CD1c-positive myeloid dendritic cell (primary cell): Measurements from ENCODE around the gene ZBBX.

Experiments
- DNase-seq: peaks from one replicate; pipeline ENCODE4 v3.0.0-alpha.2; 2016; ENCODE audit errors: extremely low spot score

Gene ZBBX

DNA sequence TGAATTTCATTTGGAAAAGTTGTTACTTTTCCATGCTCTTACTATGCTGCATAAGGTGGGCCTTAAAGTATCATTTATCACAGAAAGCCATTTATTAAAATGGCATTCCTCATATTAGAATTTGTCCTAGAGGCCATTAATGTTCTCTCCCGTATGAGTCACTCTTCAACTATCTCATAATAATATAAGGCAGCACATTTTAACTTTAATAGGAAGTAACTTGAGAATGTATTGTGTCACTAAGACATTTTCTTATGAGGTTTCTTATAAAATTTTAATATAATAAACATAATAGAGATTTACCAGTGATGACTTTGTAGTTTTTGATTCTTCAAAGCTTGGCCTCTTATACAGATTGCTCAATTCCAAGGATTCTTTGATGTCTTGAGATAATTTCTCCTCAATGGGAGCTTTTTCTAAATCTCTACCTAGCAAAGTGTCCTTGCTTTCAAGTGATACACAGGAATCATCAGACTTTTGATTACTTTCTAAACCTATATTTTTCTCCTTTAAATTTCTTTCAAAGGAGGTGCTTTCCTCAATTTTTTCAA is 74.7 kb downstream of the ZBBX start:
- no peak for DNase-seq

DNA sequence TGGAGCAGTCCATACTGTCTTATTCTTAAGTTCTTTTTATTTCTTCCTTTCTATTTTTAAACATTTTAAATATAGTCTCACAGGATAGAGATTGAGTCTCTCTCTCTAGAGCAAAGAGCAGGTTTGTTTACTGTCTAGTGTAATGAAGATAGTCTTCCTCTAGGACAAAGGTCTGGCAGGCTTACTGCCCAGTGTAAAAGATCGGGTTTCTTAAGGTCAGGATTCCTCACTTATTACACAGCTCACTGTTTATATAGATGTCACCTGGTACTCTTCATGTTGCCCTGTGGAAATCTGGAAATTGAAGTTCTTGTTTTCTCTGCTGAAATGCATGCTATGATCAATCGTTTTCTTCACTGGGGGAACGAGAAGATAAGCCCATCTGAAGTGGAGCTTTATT is 76.0 kb downstream of the ZBBX start:
- DNase-seq = no peak

DNA sequence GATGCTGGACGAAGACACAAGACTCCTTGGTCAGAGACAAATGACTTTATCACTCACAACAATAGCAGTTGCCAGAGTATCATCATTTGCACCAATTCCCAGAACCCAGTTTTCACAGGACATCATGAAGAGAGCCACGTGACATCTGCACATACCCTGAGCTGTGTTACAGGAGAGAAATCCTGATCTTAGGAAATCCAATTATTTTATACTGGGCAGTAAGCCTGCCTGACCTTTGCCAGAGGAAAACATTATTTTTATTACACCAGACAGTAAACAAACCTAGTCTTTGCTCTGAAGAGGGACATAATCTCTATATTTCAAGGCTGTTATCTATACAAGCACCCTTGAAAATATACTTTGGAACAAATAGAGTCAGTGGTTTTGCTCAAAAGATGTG is 77.4 kb downstream of the ZBBX start:
- DNase-seq = no peak

DNA sequence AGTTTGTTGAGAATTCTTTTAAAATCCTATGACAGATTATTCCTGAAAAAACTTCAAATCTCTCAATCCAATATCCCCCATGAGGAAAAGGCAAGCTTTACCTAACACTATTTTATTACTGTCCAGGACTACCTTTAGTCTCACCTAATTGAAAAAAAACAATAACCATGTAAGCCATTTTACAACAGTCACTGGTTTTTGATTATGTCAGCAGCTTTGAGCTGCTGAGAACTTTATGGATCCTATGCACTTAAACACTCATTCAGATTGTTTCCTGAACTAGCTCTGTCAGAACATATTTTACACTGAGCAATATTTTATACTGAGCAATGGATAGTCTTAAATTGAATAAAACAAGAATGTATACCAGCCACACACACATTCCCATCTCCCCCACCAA is 79.9 kb downstream of the ZBBX start:
- no peak for DNase-seq

DNA sequence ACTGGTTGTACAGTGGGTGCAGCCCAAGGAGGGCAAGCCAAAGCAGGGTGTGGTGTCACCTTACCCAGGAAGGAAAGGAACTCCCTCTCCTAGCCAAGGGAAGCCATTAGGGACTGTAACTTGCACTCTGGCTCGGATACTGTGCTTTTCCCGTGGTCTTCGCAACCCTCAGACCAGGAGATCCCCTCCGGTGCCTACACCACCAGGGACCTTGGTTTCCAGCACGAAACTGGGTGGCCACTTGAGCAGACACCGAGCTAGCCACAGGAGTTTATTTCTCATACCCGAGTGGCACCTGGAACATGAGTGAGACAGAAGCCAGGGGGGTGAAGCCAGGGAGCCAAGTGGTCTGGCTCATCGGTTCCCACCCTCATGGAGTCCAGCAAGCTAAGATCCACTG is 90.7 kb downstream of the ZBBX start:
- DNase-seq = no peak

DNA sequence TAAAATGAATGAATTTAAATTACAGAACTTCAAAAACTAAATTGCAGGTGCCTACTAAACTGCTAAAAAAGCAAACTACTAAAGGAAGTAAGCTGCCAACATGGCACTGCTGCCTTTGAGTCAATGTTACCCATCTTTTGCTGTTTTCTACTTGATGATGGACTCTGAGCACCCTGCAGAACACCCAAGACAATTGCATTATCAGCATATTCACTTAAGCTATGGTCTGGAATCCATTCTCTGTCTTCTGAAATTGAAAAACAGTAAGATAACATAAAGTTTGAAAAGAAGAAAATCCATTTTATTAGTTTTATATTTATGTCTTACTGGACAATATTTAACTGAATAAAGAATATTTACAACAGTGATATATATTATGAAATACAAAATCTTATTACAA is 91.4 kb downstream of the ZBBX start:
- no peak for DNase-seq

DNA sequence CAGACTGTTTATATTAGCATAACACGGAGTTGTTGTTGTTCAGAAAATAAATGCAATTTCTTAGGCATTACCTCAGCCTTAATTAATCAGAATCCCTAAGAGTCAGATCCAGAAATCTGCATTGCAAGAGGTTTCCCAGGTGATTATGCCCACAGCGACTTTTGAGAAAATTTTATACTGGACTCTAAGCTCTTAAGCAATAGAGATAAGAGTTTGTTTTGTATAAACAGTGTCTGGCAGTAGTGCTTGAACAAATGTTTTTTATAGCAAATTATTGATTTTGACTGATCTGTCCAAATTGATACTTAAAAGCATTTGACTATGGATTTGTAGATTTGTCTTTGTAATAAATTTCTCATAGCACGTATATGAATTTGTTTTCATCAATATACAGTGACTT is 92.8 kb downstream of the ZBBX start:
- no peak for DNase-seq

DNA sequence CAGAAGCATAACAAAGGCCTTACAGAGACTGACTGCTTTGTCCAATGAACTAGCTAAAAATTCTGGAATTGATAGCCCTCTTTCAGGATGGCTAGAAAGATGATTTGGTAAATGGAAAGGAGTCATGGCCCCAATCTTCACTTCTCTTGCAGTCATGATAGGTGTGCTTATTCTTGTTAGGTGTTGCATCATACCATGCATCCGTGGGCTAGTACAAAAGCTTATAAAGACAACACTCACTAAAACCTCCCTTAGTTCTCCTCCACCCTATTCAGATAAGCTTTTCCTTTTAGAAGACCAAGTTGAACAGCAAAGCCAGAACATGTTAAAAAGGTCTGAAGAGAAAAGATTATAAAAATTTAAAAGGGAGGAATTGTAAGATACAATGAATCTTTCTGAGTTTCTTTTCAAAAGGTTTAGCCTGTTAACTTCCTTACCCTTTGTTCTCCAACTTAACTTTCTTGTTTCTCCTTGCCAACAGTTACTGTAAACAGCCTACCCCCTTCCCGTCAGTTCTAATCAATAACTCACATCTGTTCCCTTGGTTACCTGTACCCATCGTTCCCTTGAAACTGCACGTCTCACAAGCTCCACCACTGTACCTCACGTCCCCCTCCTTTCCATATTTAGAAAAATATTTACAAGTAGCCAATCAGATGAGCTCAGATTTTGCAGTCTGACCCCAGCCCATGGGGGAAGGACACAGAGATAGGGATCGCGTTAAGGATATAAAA is 105.8 kb downstream of the ZBBX start:
- DNase-seq = no peak

DNA sequence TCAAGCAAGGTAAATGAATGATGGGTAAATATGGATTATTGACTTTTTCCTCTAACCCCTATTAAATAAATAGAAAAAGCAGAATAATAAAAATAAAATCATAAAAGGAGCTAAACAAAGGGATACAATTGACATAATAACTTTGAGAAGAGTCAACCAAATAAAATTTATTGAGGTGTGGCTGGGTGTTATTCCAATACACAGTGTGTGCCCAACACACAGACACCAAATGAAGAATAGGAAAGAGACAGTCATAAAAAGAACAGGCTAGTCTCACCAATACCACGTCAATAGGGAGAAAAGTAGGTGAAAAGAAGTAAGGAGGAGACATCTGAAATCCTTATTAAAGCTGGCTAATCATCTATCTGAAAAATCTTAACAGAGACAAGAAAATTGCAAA is 127.1 kb downstream of the ZBBX start:
- no peak for DNase-seq

DNA sequence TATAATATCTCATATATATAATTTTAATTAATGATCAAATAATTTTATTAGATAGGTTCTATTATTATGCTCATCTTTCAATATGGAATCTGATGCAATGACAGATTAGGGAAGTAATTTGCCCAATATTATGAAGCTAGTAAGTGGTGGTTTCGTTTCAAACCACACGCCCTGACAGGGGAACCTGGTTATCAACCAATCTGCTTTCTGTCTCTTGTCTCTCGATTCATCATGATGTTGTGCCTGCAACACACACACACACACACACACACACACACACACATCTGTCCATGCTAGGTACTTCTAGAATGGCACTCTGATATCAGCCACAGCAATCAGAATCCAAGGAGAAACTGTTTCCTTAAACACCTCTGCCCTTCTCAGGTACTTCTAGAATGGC is 128.4 kb downstream of the ZBBX start:
- DNase-seq = no peak

DNA sequence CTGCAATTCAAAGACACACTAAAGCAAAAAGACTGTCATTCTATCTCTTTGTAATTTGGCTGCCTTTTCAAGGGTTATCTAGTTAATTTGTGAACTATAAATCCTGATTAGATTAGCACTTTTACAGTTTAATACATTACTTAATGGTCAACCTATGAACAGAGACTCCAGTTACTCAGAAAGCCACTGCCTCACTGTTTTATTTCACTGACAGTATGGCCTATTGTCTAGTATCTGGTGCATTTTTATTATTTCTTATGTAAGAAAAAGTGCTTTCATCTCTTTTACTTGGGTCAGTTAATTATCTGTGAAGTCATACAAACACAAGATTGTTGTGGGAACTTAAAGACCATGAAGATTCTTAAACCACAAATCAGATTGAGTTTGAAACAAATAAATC is 133.8 kb downstream of the ZBBX start:
- DNase-seq = no peak

DNA sequence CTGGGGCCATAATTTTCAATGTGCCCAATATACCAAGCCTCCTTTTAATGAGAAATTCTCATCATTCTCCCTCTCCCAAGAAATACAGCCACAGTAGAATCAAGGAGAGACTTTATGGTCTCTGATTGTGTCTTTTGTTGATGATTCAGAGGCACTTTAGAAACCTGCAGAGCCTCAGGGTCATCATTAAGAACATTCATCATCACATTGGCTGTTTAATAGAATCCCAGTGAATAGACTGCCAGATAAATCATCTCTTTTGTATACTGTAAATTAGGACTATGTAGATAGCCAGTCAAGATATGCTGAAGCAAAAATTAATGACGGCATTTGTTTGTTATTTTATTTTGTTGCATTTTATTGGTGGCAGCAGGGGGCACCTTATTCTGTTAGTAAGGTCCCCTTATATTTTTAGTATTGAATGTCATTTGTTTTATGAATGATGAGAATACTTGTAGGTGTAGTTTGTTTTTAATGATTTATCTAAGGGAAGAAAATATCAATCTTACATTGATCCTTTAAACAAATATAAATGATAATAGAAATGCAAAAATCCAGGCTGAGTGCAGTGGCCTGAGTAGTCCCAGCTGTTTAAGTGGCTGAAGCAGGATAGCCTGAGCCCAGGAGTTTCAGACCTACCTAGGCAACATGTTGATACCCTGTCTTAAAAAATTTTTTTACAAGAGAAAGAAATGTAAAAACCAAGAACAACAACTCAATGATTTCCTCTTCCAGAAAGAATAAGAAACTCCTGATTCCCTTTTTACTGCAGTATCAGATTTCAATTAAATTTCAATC is 138.8 kb downstream of the ZBBX start:
- no peak for DNase-seq

DNA sequence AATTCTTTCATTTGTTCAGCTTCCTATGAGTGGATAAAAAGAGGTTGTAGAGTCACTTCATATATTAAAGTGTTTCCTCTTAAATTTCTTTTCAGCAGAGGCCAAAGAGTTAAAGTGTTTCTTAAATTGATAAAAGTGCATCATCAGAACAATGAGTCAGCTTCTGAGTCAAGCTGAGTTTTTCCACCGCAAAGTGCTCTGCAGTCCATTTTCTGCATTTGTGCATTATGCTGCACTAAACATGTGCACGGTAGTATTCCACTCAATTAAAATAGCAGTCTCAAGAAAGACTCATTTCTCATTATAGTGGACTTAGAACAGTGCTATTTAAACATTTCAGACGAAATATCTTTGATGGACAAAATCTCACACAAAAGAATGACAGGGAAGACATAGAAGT is 152.0 kb downstream of the ZBBX start:
- DNase-seq = no peak

DNA sequence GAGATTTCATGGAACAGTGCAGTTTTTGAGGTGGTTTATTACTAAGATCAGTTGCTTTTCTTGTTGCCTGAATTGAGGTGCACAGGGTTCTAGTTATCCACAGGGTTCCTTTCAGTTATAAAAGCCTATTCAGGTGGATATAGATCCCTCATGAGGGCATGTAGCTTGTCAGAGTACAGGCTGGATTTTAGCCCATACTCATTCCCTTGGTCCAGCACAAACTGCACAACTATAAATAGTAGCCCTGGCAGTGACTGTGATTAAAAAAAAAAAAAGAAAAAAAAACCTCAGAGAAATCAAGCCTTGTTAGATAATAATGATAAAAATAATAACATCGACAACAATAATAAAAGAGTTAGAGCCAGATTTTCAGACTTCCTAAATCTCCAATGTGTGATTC is 154.3 kb downstream of the ZBBX start:
- DNase-seq = no peak

DNA sequence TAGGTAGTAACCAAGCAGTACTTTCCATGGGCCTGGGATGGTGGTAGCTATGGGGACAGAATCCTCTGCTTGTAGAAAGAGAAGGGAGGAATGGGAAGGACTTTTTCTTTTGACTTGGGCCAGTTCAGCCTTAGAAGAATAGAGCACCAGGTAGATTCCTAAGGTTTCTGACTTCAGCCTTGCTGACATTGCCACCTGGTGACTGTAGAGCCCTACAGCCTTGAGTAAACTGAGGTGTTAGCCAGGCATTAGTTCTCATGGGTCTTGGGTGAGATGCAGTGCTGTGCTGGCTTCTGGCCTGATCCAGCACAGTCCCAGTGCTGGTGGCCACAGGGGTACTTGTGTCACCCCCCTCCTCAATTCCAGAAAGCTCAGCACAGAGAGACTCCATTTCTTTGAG is 171.1 kb downstream of the ZBBX start:
- DNase-seq = no peak

DNA sequence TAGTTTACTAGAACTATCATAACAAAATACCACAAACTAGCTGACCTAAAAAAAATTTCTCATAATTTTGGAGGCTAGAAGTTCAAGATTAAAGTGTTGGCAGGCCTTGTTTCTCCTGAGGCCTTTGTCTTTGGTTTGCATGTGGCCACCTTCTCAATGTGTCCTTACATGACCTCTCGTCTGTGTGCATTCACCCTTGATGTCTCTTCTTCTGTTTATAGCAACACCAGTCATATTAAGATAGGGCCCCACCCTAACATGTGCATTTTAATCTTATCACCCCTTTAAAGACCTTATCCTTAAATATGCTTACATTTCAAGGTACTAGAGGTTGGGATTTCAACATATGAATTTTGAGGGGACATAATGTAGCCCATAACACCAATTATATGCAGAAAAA is 177.0 kb downstream of the ZBBX start:
- DNase-seq = no peak

DNA sequence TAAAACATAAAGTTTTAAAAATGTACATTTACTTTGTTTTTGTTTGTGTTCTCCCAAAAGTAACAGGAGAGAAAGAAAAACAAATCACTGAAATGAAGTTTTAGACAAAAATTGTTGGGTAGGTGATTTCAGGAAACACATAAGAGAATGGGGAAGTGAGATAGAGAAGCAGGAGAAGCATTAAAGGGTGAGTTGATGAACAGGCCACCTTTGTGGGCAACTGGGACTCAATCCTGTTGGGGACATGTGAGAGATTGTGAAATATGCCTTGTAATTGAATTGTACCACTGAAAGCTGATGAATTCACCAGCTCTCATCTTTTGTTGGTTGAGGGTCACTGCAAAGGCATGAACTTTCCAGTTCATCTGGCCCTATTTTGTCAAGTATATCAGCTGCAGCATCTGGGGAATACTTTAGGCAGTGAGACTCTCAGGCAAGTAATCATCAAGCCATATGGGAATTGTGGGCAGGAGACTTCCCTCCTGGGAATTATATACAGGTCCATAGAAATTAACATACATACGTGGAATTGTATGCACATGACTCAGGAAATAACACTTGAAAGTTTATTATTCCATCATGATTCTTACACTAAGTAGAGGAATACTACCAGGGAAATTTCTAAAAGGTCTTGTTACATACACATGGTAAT is 181.0 kb downstream of the ZBBX start:
- no peak for DNase-seq
